B cell (primary cell): ENCODE measurements around the gene FAM98A. TPM values are rescaled to one million over a fixed set of nuclear protein-coding genes. Genes with fewer than 3 reads are reported as not detected.

ENCODE experiments used
- ATAC-seq: fragments of 200-7000 bp; cut with Tn5 transposase; one replicate; pipeline ENCODE4 v1.10.0; 2021; ENCODE audit warnings: low read depth, mild to moderate bottlenecking, moderate number of reproducible peaks, moderate library complexity
- CTCF ChIA-PET: fragments of 350-600 bp; sonication (Branson Sonifier 250); formaldehyde crosslinking; loops from one replicate; lab custom pipeline; 2021; ENCODE audit warnings: antibody characterized with exemption, inconsistent platforms; lab: Charles Lee
- POLR2A ChIA-PET: fragments of 350-600 bp; sonication (Branson Sonifier 250); formaldehyde crosslinking; loops from one replicate; lab custom pipeline; 2021; ENCODE audit warnings: antibody characterized with exemption; lab: Charles Lee
- DNase-seq: peaks from one replicate; pipeline ENCODE4 v3.0.0; 2013
- H2AFZ ChIP-seq: 2 replicates; pipeline ENCODE4 v1.6.1; 2012; ENCODE audit warnings: mild to moderate bottlenecking, low read depth, low read length; ENCODE audit not compliant: insufficient read depth, poor library complexity, severe bottlenecking
- H3K27ac ChIP-seq, 2 donors: 1 replicate in 1 of 2; 2 replicates in 1 of 2; pipeline ENCODE4 v1.5.1; 2012 to 2013; ENCODE audit warnings: low read length in 2 of 2, mild to moderate bottlenecking in 2 of 2, moderate library complexity in 1 of 2
- H3K27me3 ChIP-seq, 4 experiments: fragments of 200-600 bp in 1 of 4; sonication (generic) in 1 of 4; replicated peaks in 1 of 4; 1 replicate in 2 of 4; 2 replicates in 2 of 4; pipeline versions ENCODE4 v1.6.1 to v1.7.0; 2013 to 2016; ENCODE audit warnings: low read length in 3 of 4, mild to moderate bottlenecking in 2 of 4, mixed read lengths in 1 of 4, moderate library complexity in 1 of 4; ENCODE audit not compliant: insufficient read depth in 4 of 4, control insufficient read depth in 3 of 4; ENCODE audit errors: control extremely low read depth in 1 of 4
- H3K36me3 ChIP-seq, 2 experiments: replicated peaks in 1 of 2; 1 replicate in 1 of 2; 2 replicates in 1 of 2; pipeline versions ENCODE4 v1.6.1 to v1.7.1; 2013; ENCODE audit warnings: low read length in 1 of 2; ENCODE audit not compliant: insufficient read depth in 2 of 2, control insufficient read depth in 1 of 2; ENCODE audit errors: control extremely low read depth in 1 of 2, extremely low read depth in 1 of 2
- H3K4me1 ChIP-seq, 2 donors: fragments of 200-600 bp in 1 of 2; sonication (generic) in 1 of 2; 1 replicate in 1 of 2; 2 replicates in 1 of 2; pipeline versions ENCODE4 v1.5.1 to v1.6.1; 2013 to 2017; ENCODE audit warnings: low read length in 2 of 2; ENCODE audit not compliant: control insufficient read depth in 2 of 2, insufficient read depth in 2 of 2
- H3K4me2 ChIP-seq: replicated peaks from 2 replicates; pipeline ENCODE3; 2012; ENCODE audit warnings: mild to moderate bottlenecking, low read depth, low read length; ENCODE audit not compliant: poor library complexity, severe bottlenecking
- H3K4me3 ChIP-seq, 5 experiments: fragments of 200-600 bp in 1 of 5; sonication (generic) in 1 of 5; 1 replicate in 3 of 5; 2 replicates in 2 of 5; pipeline versions ENCODE4 v1.5.1 to v1.7.0; 2011 to 2016; ENCODE audit warnings: low read length in 4 of 5, mild to moderate bottlenecking in 4 of 5, low read depth in 2 of 5, control low read depth in 1 of 5, moderate library complexity in 1 of 5; ENCODE audit not compliant: insufficient read depth in 1 of 5; ENCODE audit errors: control extremely low read depth in 1 of 5, extremely low read depth in 1 of 5
- H3K79me2 ChIP-seq: fragments of 200-600 bp; sonication (generic); one replicate; pipeline ENCODE4 v1.6.0; 2016; ENCODE audit warnings: low read length; ENCODE audit not compliant: control insufficient read depth, insufficient read depth
- H3K9ac ChIP-seq: fragments of 200-600 bp; sonication (generic); 2 replicates; pipeline ENCODE4 v1.6.1; 2017; ENCODE audit warnings: mild to moderate bottlenecking, low read length, moderate library complexity
- H3K9me3 ChIP-seq, 3 donors: one replicate each; pipeline versions ENCODE4 v1.6.1 to v1.7.1; 2013; ENCODE audit warnings: low read length in 2 of 3; ENCODE audit not compliant: control insufficient read depth in 2 of 3, insufficient read depth in 1 of 3; ENCODE audit errors: control extremely low read depth in 1 of 3
- H4K20me1 ChIP-seq: 2 replicates; pipeline ENCODE4 v1.6.0; 2012; ENCODE audit warnings: mild to moderate bottlenecking, low read length; ENCODE audit not compliant: insufficient read depth, control insufficient read depth, poor library complexity, severe bottlenecking
- H3K27ac Mint-ChIP-seq: one replicate; pipeline ENCODE4 v1.8.0; 2021; ENCODE audit warnings: mixed read lengths
- H3K27me3 Mint-ChIP-seq: one replicate; pipeline ENCODE4 v1.8.0; 2021; ENCODE audit warnings: mixed read lengths
- H3K4me1 Mint-ChIP-seq: one replicate; pipeline ENCODE4 v1.8.0; 2021; ENCODE audit warnings: mixed read lengths
- H3K4me3 Mint-ChIP-seq: one replicate; pipeline ENCODE4 v1.8.0; 2021; ENCODE audit warnings: mixed read lengths
- H3K9me3 Mint-ChIP-seq: one replicate; pipeline ENCODE4 v1.8.0; 2022; ENCODE audit warnings: mixed read lengths; ENCODE audit not compliant: insufficient read depth
- EZH2 ChIP-seq: IDR thresholded peaks from 2 replicates; pipeline ENCODE4 v1.6.1; 2012; ENCODE audit warnings: borderline replicate concordance, low read depth, mild to moderate bottlenecking, moderate library complexity, low read length; ENCODE audit not compliant: insufficient read depth, poor library complexity, severe bottlenecking
- WGBS: methylation state at CpG from one replicate; pipeline ENCODE4 v1.1.5; 2013; ENCODE audit warnings: missing lambda C conversion rate; ENCODE audit not compliant: insufficient coverage; 5-methylcytosine and 5-hydroxymethylcytosine counted together
- intact Hi-C: fragments of 100-400 bp; cut with micrococcal nuclease; formaldehyde crosslinking; loops from one replicate; pipeline ENCODE4 v1.10.0; 2022
- polyA plus RNA-seq: library from polyadenylated mRNA; depleted of rRNA; stranded (reverse); fragments of >200 nt; gene quantifications from 2 replicates; pipeline ENCODE4 v1.2.3, GENCODE V29; 2012
- total RNA-seq, 2 donors: library from RNA; stranded (reverse); fragments of 120-200 nt in 1 of 2; gene quantifications; 1 replicate in 1 of 2; 2 replicates in 1 of 2; pipeline versions ENCODE4 v1.2.3 to v1.2.4, GENCODE V29; 2013 to 2022
- TF ChIP-seq, protein P1 (sequence below): fragments of 200-600 bp; IDR thresholded peaks from one replicate; pipeline ENCODE4 v1.8.0; 2022; ENCODE audit warnings: antibody characterized with exemption, mild to moderate bottlenecking

FAM98A gene
- total and polyA plus RNA-seq, 2 donors (not counting 1 experiment from before 2014, with no cell fraction given), result 8.1 to 32.1 TPM

DNA sequence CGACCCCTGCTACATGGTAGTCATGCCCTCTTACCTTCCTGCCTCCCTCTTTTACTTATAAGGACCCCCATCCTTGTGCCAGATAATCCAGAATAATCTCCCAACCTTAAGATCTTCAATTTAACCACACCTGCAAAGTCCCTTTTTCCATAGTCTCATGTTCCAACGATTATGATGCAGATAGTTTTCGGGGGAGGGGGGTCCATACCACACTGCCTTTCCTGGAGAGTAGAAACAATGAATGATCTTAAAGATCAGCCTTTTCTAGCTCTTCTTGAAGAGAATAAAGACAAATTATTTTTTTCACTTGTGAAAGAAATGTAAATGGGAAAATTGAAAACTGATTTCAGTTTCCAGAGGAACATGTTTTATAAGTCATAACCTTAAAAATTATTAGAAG, 4.3 kb upstream of the FAM98A start:
- H3K4me1 ChIP-seq, result peaks cover 5 to 7% of the 10 kb centered on the region in 2 donors
- no peak overlapping the region for H2AFZ ChIP-seq
- H3K9me3 ChIP-seq, result no peaks in the 10 kb centered on the region
- no peaks in the 10 kb centered on the region for H3K27me3 ChIP-seq
- no peak overlapping the region for H3K27ac ChIP-seq
- Mint-ChIP-seq H3K4me1 (peaks cover 14% of the 10 kb centered on the region), H3K27ac (no peak overlapping the region), H3K27me3 (no peaks in the 10 kb centered on the region), H3K9me3 (no peaks in the 10 kb centered on the region), H3K4me3 (no peak overlapping the region)
- no peak overlapping the region for H3K9ac ChIP-seq
- no peaks in the 10 kb centered on the region for H4K20me1 ChIP-seq
- ChIA-PET CTCF (no interaction called here), POLR2A (no interaction called here)
- intact Hi-C loops, result no loop called here
- H3K79me2 ChIP-seq, result peaks cover 22% of the 10 kb centered on the region
- H3K36me3 ChIP-seq, result no peaks in the 10 kb centered on the region
- no peak for DNase-seq
- no peak overlapping the region for H3K4me2 ChIP-seq
- TF ChIP-seq, protein P1, sequence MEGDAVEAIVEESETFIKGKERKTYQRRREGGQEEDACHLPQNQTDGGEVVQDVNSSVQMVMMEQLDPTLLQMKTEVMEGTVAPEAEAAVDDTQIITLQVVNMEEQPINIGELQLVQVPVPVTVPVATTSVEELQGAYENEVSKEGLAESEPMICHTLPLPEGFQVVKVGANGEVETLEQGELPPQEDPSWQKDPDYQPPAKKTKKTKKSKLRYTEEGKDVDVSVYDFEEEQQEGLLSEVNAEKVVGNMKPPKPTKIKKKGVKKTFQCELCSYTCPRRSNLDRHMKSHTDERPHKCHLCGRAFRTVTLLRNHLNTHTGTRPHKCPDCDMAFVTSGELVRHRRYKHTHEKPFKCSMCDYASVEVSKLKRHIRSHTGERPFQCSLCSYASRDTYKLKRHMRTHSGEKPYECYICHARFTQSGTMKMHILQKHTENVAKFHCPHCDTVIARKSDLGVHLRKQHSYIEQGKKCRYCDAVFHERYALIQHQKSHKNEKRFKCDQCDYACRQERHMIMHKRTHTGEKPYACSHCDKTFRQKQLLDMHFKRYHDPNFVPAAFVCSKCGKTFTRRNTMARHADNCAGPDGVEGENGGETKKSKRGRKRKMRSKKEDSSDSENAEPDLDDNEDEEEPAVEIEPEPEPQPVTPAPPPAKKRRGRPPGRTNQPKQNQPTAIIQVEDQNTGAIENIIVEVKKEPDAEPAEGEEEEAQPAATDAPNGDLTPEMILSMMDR, result no peak
- no peak for TF ChIP-seq EZH2
- WGBS, result 92% methylated on average over 1 of the region's 3 CpGs
- no peak for ATAC-seq
- H3K4me3 ChIP-seq, result no peak overlapping the region

DNA sequence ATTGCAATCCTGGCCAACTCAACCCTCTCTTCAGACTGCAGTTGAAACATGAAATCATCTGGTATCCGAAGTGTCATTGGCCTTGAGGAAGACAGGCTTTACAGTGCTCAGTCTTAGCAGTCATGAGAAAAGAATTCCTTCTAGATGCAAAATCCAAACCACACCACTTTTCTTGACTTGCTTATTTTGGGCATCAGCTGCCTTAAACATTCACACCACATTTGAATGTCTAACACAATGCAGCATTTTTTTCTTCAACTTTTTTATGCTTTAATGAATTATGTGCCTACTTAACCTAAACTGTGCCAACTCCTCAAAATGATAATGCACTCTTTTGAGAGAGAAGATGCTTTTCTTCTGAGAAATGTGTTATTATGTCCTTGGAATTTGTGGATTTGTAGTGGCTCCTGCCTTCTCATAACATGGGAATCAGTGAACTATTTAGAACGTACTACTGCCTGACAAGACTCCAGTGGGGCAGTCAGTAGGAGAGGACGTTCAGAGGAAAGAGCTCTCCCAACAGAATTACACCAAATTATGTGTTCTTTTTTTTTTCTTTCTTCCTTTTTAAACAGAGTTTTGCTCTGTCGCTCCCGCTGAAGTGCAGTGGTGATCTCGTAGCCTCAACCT, 3.2 kb upstream of the FAM98A start:
- Histone ChIP-seq H3K79me2 (peaks cover 33% of the 10 kb centered on the region), H2AFZ (no peak overlapping the region), H4K20me1 (no peaks in the 10 kb centered on the region), H3K9ac (no peak overlapping the region), H3K4me3 (no peak overlapping the region), H3K9me3 (no peaks in the 10 kb centered on the region), H3K4me2 (no peak overlapping the region), H3K4me1 (peaks cover 16% of the 10 kb centered on the region in 2 donors), H3K27me3 (no peaks in the 10 kb centered on the region), H3K36me3 (no peaks in the 10 kb centered on the region), H3K27ac (no peak overlapping the region)
- peaks cover 23% of the 10 kb centered on the region for H3K4me1 Mint-ChIP-seq
- no peaks in the 10 kb centered on the region for H3K27me3 Mint-ChIP-seq
- 96% methylated on average over 6 of the region's 6 CpGs for WGBS
- no peak for DNase-seq
- no peak overlapping the region for H3K4me3 Mint-ChIP-seq
- ATAC-seq, result no peak
- POLR2A ChIA-PET, result no interaction called here
- no peak overlapping the region for H3K27ac Mint-ChIP-seq
- H3K9me3 Mint-ChIP-seq, result no peaks in the 10 kb centered on the region
- no peak for TF ChIP-seq EZH2
- TF ChIP-seq, protein P1, result no peak
- intact Hi-C loops, result no loop called here
- CTCF ChIA-PET, result interaction anchor here (0.6 kb wide), 1 partner anchor 77 kb away, joined by 3 read pairs; no protein-coding TSS in a partner anchor
